Activated T-helper 1 cell treated with Interleukin-2 at 50 U/mL for 16 hours (primary cell): Measurements from ENCODE around the gene CA9.

ENCODE experiments used
- DNase-seq: peaks from one replicate; pipeline ENCODE4 v3.0.0-alpha.2; 2020; ENCODE audit warnings: low read depth

The CA9 gene

DNA sequence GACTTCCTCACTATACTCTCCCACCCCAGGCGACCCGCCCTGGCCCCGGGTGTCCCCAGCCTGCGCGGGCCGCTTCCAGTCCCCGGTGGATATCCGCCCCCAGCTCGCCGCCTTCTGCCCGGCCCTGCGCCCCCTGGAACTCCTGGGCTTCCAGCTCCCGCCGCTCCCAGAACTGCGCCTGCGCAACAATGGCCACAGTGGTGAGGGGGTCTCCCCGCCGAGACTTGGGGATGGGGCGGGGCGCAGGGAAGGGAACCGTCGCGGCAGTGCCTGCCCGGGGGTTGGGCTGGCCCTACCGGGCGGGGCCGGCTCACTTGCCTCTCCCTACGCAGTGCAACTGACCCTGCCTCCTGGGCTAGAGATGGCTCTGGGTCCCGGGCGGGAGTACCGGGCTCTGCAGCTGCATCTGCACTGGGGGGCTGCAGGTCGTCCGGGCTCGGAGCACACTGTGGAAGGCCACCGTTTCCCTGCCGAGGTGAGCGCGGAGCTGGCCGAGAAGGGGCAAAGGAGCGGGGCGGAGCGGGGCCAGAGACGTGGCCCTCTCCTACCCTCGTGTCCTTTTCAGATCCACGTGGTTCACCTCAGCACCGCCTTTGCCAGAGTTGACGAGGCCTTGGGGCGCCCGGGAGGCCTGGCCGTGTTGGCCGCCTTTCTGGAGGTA is 2.1 kb downstream of the CA9 start:
- DNase-seq, result peak; percentile 18

DNA sequence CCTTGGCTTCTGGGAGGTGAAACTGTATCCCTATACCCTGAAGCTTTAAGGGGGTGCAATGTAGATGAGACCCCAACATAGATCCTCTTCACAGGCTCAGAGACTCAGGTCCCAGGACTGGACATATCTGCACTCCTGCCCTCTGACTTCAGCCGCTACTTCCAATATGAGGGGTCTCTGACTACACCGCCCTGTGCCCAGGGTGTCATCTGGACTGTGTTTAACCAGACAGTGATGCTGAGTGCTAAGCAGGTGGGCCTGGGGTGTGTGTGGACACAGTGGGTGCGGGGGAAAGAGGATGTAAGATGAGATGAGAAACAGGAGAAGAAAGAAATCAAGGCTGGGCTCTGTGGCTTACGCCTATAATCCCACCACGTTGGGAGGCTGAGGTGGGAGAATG is 5.4 kb downstream of the CA9 start:
- DNase-seq, result no peak

DNA sequence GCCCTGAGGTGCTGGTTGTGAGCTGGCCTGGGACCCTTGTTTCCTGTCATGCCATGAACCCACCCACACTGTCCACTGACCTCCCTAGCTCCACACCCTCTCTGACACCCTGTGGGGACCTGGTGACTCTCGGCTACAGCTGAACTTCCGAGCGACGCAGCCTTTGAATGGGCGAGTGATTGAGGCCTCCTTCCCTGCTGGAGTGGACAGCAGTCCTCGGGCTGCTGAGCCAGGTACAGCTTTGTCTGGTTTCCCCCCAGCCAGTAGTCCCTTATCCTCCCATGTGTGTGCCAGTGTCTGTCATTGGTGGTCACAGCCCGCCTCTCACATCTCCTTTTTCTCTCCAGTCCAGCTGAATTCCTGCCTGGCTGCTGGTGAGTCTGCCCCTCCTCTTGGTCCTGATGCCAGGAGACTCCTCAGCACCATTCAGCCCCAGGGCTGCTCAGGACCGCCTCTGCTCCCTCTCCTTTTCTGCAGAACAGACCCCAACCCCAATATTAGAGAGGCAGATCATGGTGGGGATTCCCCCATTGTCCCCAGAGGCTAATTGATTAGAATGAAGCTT is 6.1 kb downstream of the CA9 start:
- no peak for DNase-seq

DNA sequence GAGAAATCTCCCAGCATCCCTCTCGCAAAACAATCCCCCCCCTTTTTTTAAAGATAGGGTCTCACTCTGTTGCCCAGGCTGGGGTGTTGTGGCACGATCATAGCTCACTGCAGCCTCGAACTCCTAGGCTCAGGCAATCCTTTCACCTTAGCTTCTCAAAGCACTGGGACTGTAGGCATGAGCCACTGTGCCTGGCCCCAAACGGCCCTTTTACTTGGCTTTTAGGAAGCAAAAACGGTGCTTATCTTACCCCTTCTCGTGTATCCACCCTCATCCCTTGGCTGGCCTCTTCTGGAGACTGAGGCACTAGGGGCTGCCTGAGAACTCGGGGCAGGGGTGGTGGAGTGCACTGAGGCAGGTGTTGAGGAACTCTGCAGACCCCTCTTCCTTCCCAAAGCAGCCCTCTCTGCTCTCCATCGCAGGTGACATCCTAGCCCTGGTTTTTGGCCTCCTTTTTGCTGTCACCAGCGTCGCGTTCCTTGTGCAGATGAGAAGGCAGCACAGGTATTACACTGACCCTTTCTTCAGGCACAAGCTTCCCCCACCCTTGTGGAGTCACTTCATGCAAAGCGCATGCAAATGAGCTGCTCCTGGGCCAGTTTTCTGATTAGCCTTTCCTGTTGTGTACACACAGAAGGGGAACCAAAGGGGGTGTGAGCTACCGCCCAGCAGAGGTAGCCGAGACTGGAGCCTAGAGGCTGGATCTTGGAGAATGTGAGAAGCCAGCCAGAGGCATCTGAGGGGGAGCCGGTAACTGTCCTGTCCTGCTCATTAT is 6.8 kb downstream of the CA9 start:
- no peak for DNase-seq

DNA sequence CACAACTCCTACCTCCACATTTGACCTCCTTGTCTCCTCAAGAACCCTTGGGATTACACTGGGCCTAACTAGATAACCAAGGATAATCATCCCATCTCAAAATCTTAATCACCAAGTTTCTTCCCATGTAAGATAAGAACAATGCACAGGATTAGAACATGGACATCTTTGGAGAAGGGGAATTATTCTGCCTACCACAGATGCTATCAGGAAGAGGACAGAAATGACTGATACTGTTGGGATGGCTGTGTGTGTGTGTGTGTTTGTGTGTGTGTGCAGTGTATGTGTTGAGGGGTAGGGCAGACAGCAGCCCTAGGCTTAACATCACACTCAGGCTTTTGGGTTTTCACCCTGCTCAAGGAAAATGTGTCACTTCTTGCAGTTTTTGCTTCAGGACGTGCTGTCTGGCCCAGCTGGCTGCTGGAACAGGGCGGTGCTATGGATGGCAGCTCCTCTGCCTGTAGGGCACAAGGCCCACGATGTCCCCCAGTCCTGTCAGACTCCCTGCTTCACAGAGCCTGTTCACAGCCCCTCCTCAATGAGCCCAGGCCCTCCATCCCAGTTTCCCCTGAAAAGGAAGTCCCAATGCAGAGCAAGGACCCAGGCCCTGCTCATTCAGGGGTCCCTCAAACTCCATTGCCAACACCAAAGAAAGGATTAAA is 7.7 kb downstream of the CA9 start:
- no peak for DNase-seq

DNA sequence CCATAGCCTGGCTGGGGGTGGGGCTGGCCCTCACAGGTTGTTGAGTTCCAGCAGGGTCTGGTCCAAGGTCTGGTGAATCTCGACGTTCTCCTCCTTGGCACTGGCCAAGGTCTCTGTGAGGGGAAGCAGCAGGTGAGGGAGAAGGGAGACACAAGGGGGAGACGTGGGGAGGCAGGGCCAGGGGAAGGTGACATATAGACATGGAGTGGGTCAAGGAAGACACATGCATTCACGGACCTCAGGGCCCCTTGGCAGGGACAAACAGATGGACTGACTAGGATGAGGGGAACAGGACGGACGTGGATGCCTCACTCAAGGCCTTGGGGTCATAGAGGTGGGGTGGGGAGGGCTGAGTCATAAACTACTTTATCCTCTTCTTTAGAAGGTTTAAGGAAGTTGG is 8.3 kb downstream of the CA9 start:
- DNase-seq, result no peak

DNA sequence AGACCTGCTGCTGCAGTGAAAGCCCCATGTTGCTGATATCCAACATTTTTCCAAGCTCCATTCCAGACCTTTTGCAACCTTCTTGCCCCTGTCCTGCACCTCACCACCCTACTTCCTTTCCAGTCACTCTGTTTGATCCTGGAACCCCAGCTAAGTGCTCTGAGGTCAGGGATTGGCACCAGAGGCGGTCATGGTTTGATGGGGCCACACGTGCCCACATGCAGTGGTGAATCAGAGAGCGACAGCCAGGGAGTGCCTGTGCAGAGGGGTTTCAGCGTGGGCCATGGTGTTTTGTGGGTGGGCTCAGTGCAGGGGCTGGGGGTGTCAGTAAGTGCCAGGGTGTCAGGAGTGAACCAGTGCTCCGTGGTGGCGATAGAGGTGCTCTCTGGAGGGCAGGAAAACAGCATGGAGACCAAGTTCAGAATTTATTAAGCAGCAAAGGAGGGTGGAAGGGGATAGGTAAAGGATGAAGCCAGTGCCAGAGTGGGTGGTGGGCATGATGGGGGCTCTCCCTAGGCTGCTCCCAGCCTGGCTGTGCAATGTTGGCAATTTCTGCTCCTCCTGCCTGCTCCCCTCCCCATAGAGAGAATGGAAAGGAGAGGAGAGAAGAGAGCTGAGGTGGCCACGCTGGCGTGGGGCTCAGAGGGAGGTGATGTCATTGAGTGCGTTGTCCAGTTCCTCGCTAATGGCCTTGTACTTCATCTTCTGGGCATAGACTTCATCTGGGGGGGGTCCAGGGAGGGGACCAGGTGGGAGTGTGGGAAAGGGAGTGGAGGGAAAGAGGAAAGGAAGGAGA is 9.0 kb downstream of the CA9 start:
- no peak for DNase-seq

DNA sequence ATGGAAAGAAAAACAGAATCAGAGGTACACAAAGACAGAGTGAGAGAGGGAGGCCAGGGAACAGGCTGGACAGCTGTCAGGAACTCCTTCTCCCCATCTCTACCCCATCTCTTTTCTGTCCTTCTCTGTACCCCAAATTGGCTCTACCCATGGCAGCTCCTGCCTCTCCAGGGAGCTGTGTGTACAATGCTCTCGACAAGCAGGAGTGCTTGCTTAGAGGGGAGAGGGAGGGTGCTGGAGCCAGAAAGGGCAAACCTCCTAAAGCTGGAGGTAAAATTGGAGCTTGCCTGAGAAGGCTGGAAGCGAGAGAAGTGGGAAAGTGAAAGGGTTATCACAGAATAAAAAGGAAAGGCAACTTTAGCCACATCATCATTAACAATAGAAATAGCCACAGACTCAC is 9.6 kb downstream of the CA9 start:
- no peak for DNase-seq

DNA sequence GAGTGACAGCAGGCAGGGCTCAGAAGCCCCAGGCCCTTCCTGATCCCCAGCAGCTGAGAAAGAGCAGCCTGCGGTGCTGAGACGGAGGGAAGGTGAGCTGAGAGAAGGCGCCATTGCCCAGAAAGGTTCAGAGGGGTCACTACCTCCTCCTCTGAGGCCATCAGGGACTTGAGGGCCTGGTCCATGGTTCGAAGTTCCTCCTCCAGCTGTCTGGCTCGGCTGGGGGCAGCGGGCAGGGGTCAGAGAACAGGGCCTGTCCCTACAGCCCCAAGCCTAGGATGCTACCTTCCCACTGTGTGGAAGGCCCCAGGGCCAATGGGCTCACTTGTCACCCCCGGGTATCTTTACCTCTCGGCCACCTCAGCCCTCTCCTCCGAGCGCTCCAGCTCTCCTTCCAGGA is 11.2 kb downstream of the CA9 start:
- DNase-seq, result no peak

DNA sequence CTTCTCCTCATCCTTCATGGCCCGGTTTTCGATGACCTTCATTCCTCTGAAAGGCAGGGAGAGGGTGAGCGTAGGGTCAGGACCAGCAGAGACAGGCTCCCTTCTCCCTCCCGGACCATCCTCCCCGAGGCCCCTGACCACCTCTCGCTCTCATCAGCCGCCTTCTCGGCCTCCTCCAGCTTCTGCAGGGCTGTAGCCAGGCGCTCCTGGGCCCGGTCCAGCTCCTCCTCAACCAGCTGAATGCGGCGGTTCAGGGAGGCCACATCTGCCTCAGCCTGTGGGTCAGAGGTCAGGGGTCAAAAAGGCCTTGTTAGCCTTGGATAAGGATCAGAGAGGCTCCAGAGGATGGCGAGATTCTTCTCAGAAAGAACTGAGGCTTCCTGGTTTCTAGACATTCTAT is 11.8 kb downstream of the CA9 start:
- DNase-seq, result no peak

DNA sequence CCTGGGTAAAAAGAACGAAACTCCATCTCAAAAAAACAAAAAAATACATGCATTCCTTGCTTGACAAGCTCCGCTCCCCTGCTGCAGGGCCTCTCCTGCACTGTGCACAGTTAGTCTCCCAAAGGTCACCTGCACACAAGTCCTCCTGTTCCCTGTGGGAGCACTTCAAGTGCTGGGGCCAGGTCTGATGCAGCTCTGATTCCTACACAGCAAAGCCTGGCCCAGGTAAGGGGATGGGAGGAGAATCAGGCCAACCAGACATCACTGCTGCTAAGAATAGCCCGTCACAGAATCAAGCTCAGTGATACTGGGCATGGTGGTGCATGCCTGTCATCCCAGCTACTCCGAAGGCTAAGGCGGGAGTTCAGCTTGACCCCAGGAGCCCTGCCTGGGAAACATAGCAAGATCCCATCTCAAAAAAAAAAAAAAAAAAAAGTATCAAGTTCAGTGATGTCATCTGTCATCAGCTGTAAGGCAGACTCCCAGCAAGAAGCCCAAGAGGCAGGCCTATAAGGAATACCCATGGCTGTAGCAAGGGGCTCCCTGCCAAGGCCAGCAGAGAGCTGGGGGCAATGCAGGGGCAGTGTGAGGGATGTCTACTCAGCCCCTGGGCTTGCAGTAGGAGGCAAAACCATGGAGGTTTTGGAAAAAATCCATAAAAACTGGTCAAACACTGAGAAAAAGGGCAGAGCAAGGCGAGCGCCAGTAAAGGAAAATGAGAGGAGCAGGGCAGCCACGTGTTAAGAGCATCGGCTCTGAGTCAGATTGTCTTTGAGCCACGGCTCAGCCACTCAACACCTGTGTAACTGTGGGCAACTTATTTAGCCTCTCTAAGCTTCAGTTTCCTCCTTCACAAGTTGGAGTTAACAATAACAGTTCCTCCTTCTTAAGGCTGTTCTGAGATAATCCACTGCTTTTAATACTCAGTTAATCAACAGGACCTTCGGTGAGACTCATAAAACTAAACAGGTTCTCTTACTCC is 12.8 kb downstream of the CA9 start:
- DNase-seq, result no peak

DNA sequence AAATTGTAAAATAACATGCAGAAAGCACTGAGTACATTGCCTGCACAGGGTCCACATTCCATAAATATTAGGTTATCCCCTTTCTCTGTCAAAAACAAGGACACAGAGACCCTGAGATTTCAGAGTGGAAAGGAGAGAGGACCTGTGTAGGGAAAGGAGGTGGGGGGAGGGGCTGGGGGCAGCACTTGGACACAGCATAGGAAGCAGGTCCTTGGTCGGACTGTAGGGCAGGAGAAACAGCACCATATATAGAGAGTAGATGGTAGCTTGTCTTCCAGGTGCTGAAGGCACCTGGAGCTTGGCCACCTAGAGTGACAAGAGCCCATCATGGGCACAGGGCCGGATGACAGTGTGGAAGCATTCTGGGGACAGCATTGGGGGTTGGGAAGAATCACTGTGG is 13.6 kb downstream of the CA9 start:
- no peak for DNase-seq

DNA sequence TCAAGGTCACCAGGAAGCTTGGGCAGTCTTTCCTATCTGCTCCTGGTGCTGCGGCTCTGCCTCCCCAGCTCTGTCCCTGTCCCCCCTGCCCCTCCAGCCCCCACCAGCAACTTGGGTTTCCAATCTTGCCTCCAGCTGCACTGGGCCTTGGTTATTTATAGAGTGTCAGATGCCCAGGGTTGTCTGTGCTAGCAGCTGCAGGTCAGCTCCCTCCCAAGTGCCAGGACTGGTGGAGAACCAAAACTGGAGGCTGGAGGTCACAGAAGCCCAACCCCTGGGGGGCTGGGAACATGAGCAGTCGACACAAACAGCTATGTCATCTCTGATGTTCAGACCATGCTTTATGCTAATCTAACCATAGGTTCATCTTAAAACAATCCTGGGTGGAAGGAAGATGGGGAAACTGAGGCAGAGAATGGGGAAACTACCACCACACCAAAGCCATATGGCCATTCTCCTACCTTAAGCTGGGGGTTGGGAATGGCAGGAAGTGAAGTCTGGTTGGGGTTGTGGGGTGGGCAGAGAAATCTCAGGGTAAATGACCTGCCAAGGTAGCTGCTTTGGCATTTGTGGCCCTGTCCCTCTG is 14.3 kb downstream of the CA9 start:
- no peak for DNase-seq

DNA sequence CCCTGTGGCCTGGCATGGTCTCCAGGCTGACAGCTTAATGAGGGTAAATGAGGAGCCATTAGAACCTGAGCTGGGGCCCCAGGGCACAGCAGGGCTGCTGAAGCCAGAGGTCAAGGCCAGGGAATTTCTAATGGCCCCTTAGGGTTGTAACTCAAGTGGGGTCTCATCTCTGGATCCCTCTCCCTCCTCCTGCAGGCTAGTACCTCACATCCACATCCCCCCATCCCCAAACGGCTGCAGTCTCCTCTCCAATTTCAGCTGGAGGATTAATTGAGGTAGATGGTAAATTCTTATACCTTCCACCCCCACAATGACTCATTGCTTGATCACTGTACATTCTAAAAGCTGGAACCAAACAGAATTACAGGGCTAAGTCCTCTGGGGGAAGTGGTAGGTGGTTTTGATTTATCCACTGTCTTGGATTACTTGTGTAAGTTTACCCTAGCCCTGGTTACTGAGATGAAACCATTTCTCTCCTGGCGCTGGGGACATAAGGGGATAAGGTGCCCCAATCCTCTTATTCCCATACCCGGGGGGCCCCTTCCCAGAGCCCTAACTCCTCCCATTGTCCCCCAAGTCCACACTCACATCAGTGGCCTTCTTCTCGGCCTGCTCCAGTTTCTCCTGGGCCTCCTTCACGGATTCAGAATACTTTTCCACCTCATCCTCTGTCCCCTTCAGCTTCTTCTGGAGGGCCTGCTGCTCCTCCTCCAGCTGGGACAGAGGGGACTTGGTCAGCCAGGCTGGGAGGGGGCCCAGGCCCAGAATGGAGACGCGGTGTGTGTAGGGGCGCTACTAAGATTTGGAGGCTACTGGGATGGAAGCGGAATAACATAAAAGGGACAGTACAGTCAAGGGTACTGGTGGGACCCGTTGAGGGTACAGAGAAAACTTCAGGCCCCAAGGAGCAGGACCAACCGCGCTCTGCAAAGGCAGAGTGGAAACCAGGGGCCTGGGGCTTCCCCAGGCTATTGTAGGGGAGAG is 15.1 kb downstream of the CA9 start:
- no peak for DNase-seq

DNA sequence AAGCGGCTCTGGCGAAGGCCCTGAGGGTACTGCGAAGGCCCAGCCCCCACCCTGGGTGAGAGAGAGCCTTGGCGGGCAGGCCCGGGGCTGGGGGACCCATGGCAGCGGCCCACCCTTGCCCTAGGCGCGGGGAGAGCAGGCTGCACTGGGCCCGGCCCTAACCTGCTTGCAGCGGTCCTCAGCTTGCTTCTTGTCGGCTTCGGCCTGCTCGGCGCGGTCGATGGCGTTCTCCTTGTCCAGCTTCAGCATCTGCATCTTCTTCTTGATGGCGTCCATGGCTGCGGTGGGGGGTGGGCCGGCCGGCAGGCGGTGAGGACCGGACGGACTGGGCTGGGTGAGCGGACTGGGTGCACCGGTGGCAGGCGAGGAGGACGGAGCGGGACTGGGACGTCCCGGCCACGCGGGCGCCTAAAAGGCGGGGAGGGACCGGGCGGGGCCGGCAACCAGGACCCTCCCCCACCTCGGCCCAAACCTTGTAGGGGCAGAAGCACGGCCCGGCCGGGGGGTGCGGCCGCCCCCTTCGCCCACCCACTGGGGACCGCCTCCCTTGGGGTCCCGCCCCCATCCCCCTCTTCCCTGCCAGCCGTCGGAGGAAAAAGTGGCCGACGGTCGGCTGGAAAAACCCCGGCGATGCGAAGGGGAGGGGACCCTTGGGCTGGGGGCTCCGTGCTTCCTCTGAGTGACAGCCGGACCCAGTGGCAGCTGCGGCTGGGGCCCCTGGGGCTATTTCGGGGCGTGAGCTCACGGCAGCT is 16.0 kb downstream of the CA9 start, which contains the start of gene TPM2:
TSS of gene TPM2 (minus strand) at position 384 of the 752 bp plus-strand sequence. CDS start at position 276, 108 bp downstream.
- DNase-seq, result no peak

DNA sequence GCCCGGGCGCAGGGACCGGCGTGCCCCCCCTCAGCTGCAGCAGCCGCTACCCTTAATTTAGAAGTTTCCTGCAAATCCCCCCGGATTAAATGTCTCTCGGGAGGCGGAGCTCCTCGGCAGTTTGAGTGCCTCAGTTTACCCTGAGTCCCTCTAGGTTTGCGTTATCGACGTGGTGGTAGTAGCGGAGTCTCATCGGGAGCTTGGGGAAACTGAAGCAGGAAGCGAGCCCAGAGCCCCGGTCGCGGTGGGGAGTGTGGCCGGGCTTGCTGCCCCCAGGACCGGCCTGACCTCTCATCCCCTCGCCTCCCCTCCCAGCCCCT is 16.5 kb downstream of the CA9 start:
- no peak for DNase-seq

DNA sequence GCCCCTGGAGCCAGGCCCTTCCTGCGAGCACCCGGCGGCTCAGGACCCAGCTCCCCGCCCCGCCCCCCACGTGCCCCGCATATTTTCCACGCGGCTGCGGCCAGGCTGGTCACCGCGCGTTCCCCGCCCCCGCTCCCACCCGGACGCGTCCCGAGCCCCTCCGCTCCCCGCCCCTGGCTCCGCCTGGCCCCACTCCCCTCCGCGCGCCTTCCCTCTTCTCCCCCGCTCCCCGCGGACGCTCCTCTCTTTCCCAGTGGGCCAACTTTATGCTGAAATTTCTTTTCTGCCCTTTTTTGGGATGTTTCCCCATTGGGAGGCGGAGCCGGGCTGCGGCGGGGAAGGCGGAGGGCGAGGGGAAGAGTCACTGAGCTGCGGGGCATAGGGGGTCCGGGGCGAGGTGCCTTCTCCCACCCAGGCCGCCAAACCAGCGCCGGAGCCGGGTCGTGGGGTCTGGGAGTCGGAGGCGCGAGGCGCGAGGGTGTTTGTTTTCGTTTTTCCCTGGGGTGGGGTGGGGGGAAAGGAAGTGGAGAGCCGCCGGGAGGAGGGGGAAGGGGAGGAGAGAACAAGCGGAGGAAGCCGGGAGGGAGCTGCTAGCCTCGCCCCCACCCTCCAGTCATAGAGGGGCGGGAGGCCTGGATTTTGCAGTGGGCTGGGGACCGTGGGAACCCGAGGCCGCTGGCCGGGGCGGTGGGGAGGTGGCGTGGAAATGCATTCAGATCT is 17.0 kb downstream of the CA9 start:
- peak; percentile 14 for DNase-seq

DNA sequence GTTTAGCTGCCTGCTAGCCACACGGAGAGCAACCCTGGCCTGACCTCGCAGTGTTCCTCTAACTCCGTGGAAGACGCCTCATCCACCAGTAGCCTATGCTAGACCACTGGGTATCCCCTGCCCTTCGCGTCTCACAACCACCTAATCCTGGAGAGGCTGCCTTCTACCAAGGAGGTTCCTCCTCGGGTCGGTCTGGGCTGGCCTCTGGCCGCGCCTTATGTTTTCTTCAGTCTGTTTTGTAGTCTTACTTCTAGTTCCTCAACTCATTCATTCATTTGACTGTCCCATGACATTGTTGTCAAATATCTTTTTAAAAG is 17.6 kb downstream of the CA9 start:
- DNase-seq, result no peak
